ENCODE results near the gene CCNL1. TPM values are rescaled to one million over a fixed set of nuclear protein-coding genes. Genes with fewer than 3 reads are reported as not detected.

Gene CCNL1
- total and polyA plus RNA-seq, 2 of the 8 experiments (the other 6 are each of a cell fraction or from before 2014, with no cell fraction given): 64.5 to 68.6 TPM

GRCh38 chr3:157126365-157126764, 33.6 kb downstream of the CCNL1 start:
- no peak overlapping the region for H3K4ac ChIP-seq (replicated peaks; ENCODE audit: insufficient read length, low read depth, low read length)
- H3K23me2 ChIP-seq (ENCODE audit: low read depth, low read length): no peaks in the 10 kb centered on the region; the same call in 1 of the 2 replicates
- no peak overlapping the region for H3K56ac ChIP-seq (replicated peaks; ENCODE audit: insufficient read length, low read depth, low read length)
- H3K27ac ChIP-seq (ENCODE audit: low read depth, low read length): no peak overlapping the region
- no peak overlapping the region for H4K91ac ChIP-seq (replicated peaks; ENCODE audit: insufficient read length, low read length)
- H3K18ac ChIP-seq (ENCODE audit: extremely low read depth, low read length): no peak overlapping the region
- DNase-seq (ENCODE audit: low read depth in 1 of 2, low spot score in 2 of 2) (no peak), FAIRE-seq (no peak)
- no peak overlapping the region for H4K5ac ChIP-seq (ENCODE audit: insufficient read length, low read depth, low read length)
- H3K79me2 ChIP-seq (ENCODE audit: control insufficient read depth in 1 of 2, insufficient read depth in 2 of 2, low read length in 2 of 2): no peaks in the 10 kb centered on the region
- no peak overlapping the region for H2BK5ac ChIP-seq (ENCODE audit: low read depth, low read length)
- H3K4me3 ChIP-seq (ENCODE audit: extremely low read depth in 1 of 4, insufficient read depth in 2 of 4, low read depth in 3 of 4, low read length in 4 of 4): no peak overlapping the region
- CTCF ChIA-PET (ENCODE audit: partially characterized antibody): interaction anchor here (0.6 to 56.4 kb wide), 3 partner anchors 3 to 575 kb away, joined by 3 to 1014 read pairs (median 1014); no protein-coding TSS in a partner anchor
- H2BK20ac ChIP-seq (ENCODE audit: low read length): no peak overlapping the region
- H3K27me3 ChIP-seq (replicated peaks in 1 of 4; ENCODE audit: control insufficient read depth in 3 of 4, extremely low read depth in 1 of 4, insufficient read depth in 3 of 4, low read length in 3 of 4): no peaks in the 10 kb centered on the region; a peak in 2 of 7 replicates
- H4K8ac ChIP-seq (ENCODE audit: extremely low read depth, insufficient read depth, low read length): no peak overlapping the region
- H3K9me3 ChIP-seq (ENCODE audit: insufficient read depth in 2 of 2, low read depth in 1 of 2, low read length in 1 of 2): no peaks in the 10 kb centered on the region
- H3K36me3 ChIP-seq (ENCODE audit: control insufficient read depth in 2 of 4, insufficient read depth in 4 of 4, low read length in 3 of 4): no peaks in the 10 kb centered on the region
- H3K23ac ChIP-seq (ENCODE audit: insufficient read length): no peak overlapping the region
- no peak overlapping the region for H2BK120ac ChIP-seq (replicated peaks; ENCODE audit: low read depth, low read length)
- H2BK12ac ChIP-seq (ENCODE audit: low read depth, low read length): no peak overlapping the region
- no peak overlapping the region for H2AFZ ChIP-seq (ENCODE audit: low read length)
- H3K4me1 ChIP-seq (replicated peaks in 1 of 4; ENCODE audit: control insufficient read depth in 3 of 4, insufficient read depth in 4 of 4, low read length in 3 of 4): peaks cover 5 to 15% (median 9%) of the 10 kb centered on the region in 4 experiments; a peak in 6 of 7 replicates
- TF ChIP-seq MAFK (IDR thresholded peaks at IDR 0.05; ENCODE audit: low read depth, low read length) (no peak), KDM5A (IDR thresholded peaks at IDR 0.05; ENCODE audit: low read length) (no peak), PHF8 (conservative IDR thresholded peaks at IDR 0.05; ENCODE audit: low read depth, low read length) (no peak), SIRT6 (IDR thresholded peaks at IDR 0.05; ENCODE audit: low read length) (no peak), EZH2 (IDR thresholded peaks at IDR 0.05; ENCODE audit: low read depth, low read length, severe bottlenecking) (no peak), HDAC6 (IDR thresholded peaks at IDR 0.05; ENCODE audit: low read depth, low read length) (no peak), TAF1 (IDR thresholded peaks at IDR 0.05; ENCODE audit: low read depth, low read length) (no peak), GABPA (IDR thresholded peaks at IDR 0.05; ENCODE audit: borderline replicate concordance, insufficient read depth, low read length) (no peak), CTBP2 (IDR thresholded peaks at IDR 0.05; ENCODE audit: borderline replicate concordance, insufficient read depth, insufficient read length, low read length) (no peak), KDM1A (IDR thresholded peaks at IDR 0.05; ENCODE audit: borderline replicate concordance, low read length) (no peak), NANOG (IDR thresholded peaks at IDR 0.05; ENCODE audit: insufficient read depth, low read depth, low read length, poor library complexity, severe bottlenecking) (no peak)
- H3K79me1 ChIP-seq (ENCODE audit: low read depth, low read length): no peaks in the 10 kb centered on the region
- H3K4me2 ChIP-seq (ENCODE audit: insufficient read depth in 1 of 2, low read depth in 2 of 2, low read length in 2 of 2): no peak overlapping the region
- no peaks in the 10 kb centered on the region for H4K20me1 ChIP-seq (replicated peaks in 1 of 2; ENCODE audit: control insufficient read depth in 1 of 2, insufficient read depth in 2 of 2, low read length in 2 of 2)
- H2AK5ac ChIP-seq (ENCODE audit: low read depth, low read length): no peak overlapping the region
- 86% methylated on average over 1 of the region's 1 CpG; no CpG with 5 or more reads in 1 of the 2 experiments for WGBS, 2 experiments (ENCODE audit: extremely low coverage in 1 of 2, insufficient coverage in 1 of 2, insufficient read length in 1 of 2, insufficient replicate concordance in 2 of 2, low coverage in 1 of 2, low lambda C conversion rate in 2 of 2, missing lambda C conversion rate in 1 of 2)
- no peak overlapping the region for H3K14ac ChIP-seq (ENCODE audit: insufficient read length)
- no peak overlapping the region for H3K9ac ChIP-seq (replicated peaks in 1 of 4; ENCODE audit: extremely low read depth in 1 of 4, low read depth in 3 of 4, low read length in 3 of 4)
- POLR2A ChIA-PET (ENCODE audit: partially characterized antibody): interaction anchor here (0.7 to 2.9 kb wide), 2 partner anchors 17 to 38 kb away, joined by 3 to 9 read pairs; no protein-coding TSS in a partner anchor
- H2BK15ac ChIP-seq (ENCODE audit: low read length): no peak overlapping the region
